Activated naive CD8-positive, alpha-beta T cell treated with anti-CD3 and anti-CD28 coated beads for 36 hours (primary cell): ENCODE measurements around the gene METTL16. TPM values are rescaled to one million over a fixed set of nuclear protein-coding genes. Genes with fewer than 3 reads are reported as not detected.

Source experiments
- DNase-seq: peaks from one replicate; pipeline ENCODE4 v3.0.0; 2021
- H3K27ac Mint-ChIP-seq: one replicate; pipeline ENCODE4 v1.8.0; 2022; ENCODE audit warnings: mild to moderate bottlenecking, moderate library complexity, mixed read lengths
- H3K27me3 Mint-ChIP-seq: one replicate; pipeline ENCODE4 v1.8.0; 2022; ENCODE audit warnings: mild to moderate bottlenecking, mixed read lengths
- H3K36me3 Mint-ChIP-seq: one replicate; pipeline ENCODE4 v1.8.0; 2021; ENCODE audit warnings: mild to moderate bottlenecking, mixed read lengths
- H3K4me1 Mint-ChIP-seq: one replicate; pipeline ENCODE4 v1.8.0; 2021; ENCODE audit warnings: mixed read lengths
- H3K4me3 Mint-ChIP-seq: one replicate; pipeline ENCODE4 v1.8.0; 2022; ENCODE audit warnings: mild to moderate bottlenecking, moderate library complexity, mixed read lengths
- H3K9me3 Mint-ChIP-seq: one replicate; pipeline ENCODE4 v1.8.0; 2022; ENCODE audit warnings: mixed read lengths
- total RNA-seq, 2 experiments: library from RNA; stranded (reverse); gene quantifications; one replicate each; pipeline ENCODE4 v1.2.3, GENCODE V29; 2021

The METTL16 gene
- total RNA-seq, 2 experiments from 2014 or later, result 61.7 to 66.5 TPM

GRCh38 chr17:2383628-2384167 lies 128.0 kb downstream of the METTL16 start:
- H3K36me3 Mint-ChIP-seq, result no peaks in the 10 kb centered on the region
- H3K27ac Mint-ChIP-seq, result peak overlapping the region; percentile 8
- no peaks in the 10 kb centered on the region for H3K27me3 Mint-ChIP-seq
- H3K4me3 Mint-ChIP-seq, result no peak overlapping the region
- no peaks in the 10 kb centered on the region for H3K9me3 Mint-ChIP-seq
- DNase-seq, result no peak
- peaks cover 4% of the 10 kb centered on the region for H3K4me1 Mint-ChIP-seq

- no peaks in the 10 kb centered on the region for H3K27me3 Mint-ChIP-seq
These were observed 130.6 kb downstream of the METTL16 start for GRCh38 chr17:2380950-2381649.

GRCh38 chr17:2380226-2380922 lies 131.3 kb downstream of the METTL16 start:
- peaks cover 4% of the 10 kb centered on the region for H3K4me1 Mint-ChIP-seq
- no peak for DNase-seq
- H3K27ac Mint-ChIP-seq, result no peak overlapping the region
- H3K36me3 Mint-ChIP-seq, result peaks cover 5% of the 10 kb centered on the region
- H3K4me3 Mint-ChIP-seq, result no peak overlapping the region
- H3K9me3 Mint-ChIP-seq, result no peaks in the 10 kb centered on the region
- no peaks in the 10 kb centered on the region for H3K27me3 Mint-ChIP-seq

More at GRCh38 chr17:2380950-2381649, 130.6 kb downstream of the METTL16 start:
- H3K4me3 Mint-ChIP-seq, result no peak overlapping the region
- H3K27ac Mint-ChIP-seq, result no peak overlapping the region
- no peak for DNase-seq
- no peaks in the 10 kb centered on the region for H3K9me3 Mint-ChIP-seq
- H3K4me1 Mint-ChIP-seq, result peaks cover 4% of the 10 kb centered on the region
- H3K36me3 Mint-ChIP-seq, result peaks cover 5% of the 10 kb centered on the region

- Mint-ChIP-seq H3K27me3 (no peaks in the 10 kb centered on the region), H3K36me3 (peaks cover 5% of the 10 kb centered on the region), H3K4me3 (no peak overlapping the region), H3K4me1 (peaks cover 4% of the 10 kb centered on the region), H3K27ac (no peak overlapping the region), H3K9me3 (no peaks in the 10 kb centered on the region)
- DNase-seq, result no peak
These were observed 132.0 kb downstream of the METTL16 start for GRCh38 chr17:2379489-2380225.

GRCh38 chr17:2378905-2379304 lies 132.8 kb downstream of the METTL16 start:
- Mint-ChIP-seq H3K27ac (no peak overlapping the region), H3K36me3 (peaks cover 5% of the 10 kb centered on the region), H3K9me3 (no peaks in the 10 kb centered on the region), H3K4me3 (no peak overlapping the region), H3K27me3 (no peaks in the 10 kb centered on the region), H3K4me1 (peaks cover 4% of the 10 kb centered on the region)
- no peak for DNase-seq

- H3K27ac Mint-ChIP-seq, result peak overlapping the region; percentile 34
- H3K27me3 Mint-ChIP-seq, result no peaks in the 10 kb centered on the region
- no peak for DNase-seq
- H3K4me1 Mint-ChIP-seq, result peaks cover under 1% of the 10 kb centered on the region
- H3K4me3 Mint-ChIP-seq, result no peak overlapping the region
- H3K9me3 Mint-ChIP-seq, result no peaks in the 10 kb centered on the region
- peaks cover 5% of the 10 kb centered on the region for H3K36me3 Mint-ChIP-seq
These were observed 134.0 kb downstream of the METTL16 start for GRCh38 chr17:2377659-2378058.

GRCh38 chr17:2376107-2376506 lies 135.6 kb downstream of the METTL16 start:
- no peaks in the 10 kb centered on the region for H3K9me3 Mint-ChIP-seq
- no peak overlapping the region for H3K27ac Mint-ChIP-seq

GRCh38 chr17:2375406-2375805 lies 136.3 kb downstream of the METTL16 start:
- no peak for DNase-seq
- Mint-ChIP-seq H3K4me1 (no peaks in the 10 kb centered on the region), H3K36me3 (peaks cover 5% of the 10 kb centered on the region), H3K27ac (no peak overlapping the region), H3K27me3 (no peaks in the 10 kb centered on the region), H3K9me3 (no peaks in the 10 kb centered on the region), H3K4me3 (no peak overlapping the region)

More at GRCh38 chr17:2376107-2376506, 135.6 kb downstream of the METTL16 start:
- peaks cover 5% of the 10 kb centered on the region for H3K36me3 Mint-ChIP-seq
- H3K4me1 Mint-ChIP-seq, result no peaks in the 10 kb centered on the region
- no peak for DNase-seq
- no peaks in the 10 kb centered on the region for H3K27me3 Mint-ChIP-seq
- H3K4me3 Mint-ChIP-seq, result no peak overlapping the region

- H3K36me3 Mint-ChIP-seq, result peaks cover 5% of the 10 kb centered on the region
- H3K27ac Mint-ChIP-seq, result no peak overlapping the region
- H3K9me3 Mint-ChIP-seq, result no peaks in the 10 kb centered on the region
- DNase-seq, result no peak
- no peaks in the 10 kb centered on the region for H3K27me3 Mint-ChIP-seq
- H3K4me1 Mint-ChIP-seq, result no peaks in the 10 kb centered on the region
- H3K4me3 Mint-ChIP-seq, result no peak overlapping the region
These were observed 137.0 kb downstream of the METTL16 start for GRCh38 chr17:2374549-2375285.

GRCh38 chr17:2373179-2373578 lies 138.5 kb downstream of the METTL16 start:
- Mint-ChIP-seq H3K27me3 (no peaks in the 10 kb centered on the region), H3K27ac (no peak overlapping the region), H3K36me3 (peaks cover 5% of the 10 kb centered on the region), H3K9me3 (no peaks in the 10 kb centered on the region), H3K4me3 (no peak overlapping the region), H3K4me1 (no peaks in the 10 kb centered on the region)
- DNase-seq, result no peak

- Mint-ChIP-seq H3K27ac (no peak overlapping the region), H3K4me1 (no peaks in the 10 kb centered on the region), H3K9me3 (no peaks in the 10 kb centered on the region), H3K27me3 (no peaks in the 10 kb centered on the region), H3K36me3 (peaks cover 5% of the 10 kb centered on the region), H3K4me3 (no peak overlapping the region)
- no peak for DNase-seq
These were observed 139.0 kb downstream of the METTL16 start for GRCh38 chr17:2372681-2373080.

GRCh38 chr17:2372180-2372579 lies 139.5 kb downstream of the METTL16 start:
- no peaks in the 10 kb centered on the region for H3K9me3 Mint-ChIP-seq
- peaks cover 5% of the 10 kb centered on the region for H3K36me3 Mint-ChIP-seq
- no peaks in the 10 kb centered on the region for H3K4me1 Mint-ChIP-seq
- no peak for DNase-seq
- H3K27ac Mint-ChIP-seq, result no peak overlapping the region
- H3K4me3 Mint-ChIP-seq, result no peak overlapping the region
- no peaks in the 10 kb centered on the region for H3K27me3 Mint-ChIP-seq

- Mint-ChIP-seq H3K36me3 (no peaks in the 10 kb centered on the region), H3K4me1 (no peaks in the 10 kb centered on the region), H3K4me3 (no peak overlapping the region), H3K27ac (no peak overlapping the region), H3K9me3 (no peaks in the 10 kb centered on the region), H3K27me3 (no peaks in the 10 kb centered on the region)
- no peak for DNase-seq
These were observed 140.2 kb downstream of the METTL16 start for GRCh38 chr17:2371183-2372130.

- Mint-ChIP-seq H3K9me3 (no peaks in the 10 kb centered on the region), H3K4me1 (no peaks in the 10 kb centered on the region), H3K27ac (no peak overlapping the region), H3K27me3 (no peaks in the 10 kb centered on the region), H3K4me3 (no peak overlapping the region), H3K36me3 (no peaks in the 10 kb centered on the region)
- no peak for DNase-seq
These were observed 141.5 kb downstream of the METTL16 start for GRCh38 chr17:2370211-2370589.
